ENCODE measurements around the gene EDC3. TPM values are rescaled to one million over a fixed set of nuclear protein-coding genes. Genes with fewer than 3 reads are reported as not detected.

EDC3 gene
- polyA plus RNA-seq, 2 of the 4 experiments (the other 2 are of a cell fraction): 23.2 to 24.1 TPM

- Histone ChIP-seq H3K9me3 (no peaks in the 10 kb centered on the region), H3K4me1 (no peaks in the 10 kb centered on the region), H3K4me3 (no peak overlapping the region), H3K27ac (no peak overlapping the region; a peak in 1 of 6 replicates), H3K4me2 (no peak overlapping the region)
- ATAC-seq: peak; percentile 75 to 85
- FAIRE-seq: no peak
- POLR2A ChIA-PET: no interaction called here
- CTCF ChIA-PET: interaction anchor here (0.6 to 23.2 kb wide), 37 partner anchors 8 to 318 kb away, joined by 3 to 701 read pairs (median 4); partner anchors contain the start of genes CLK3 and EDC3
- peak; percentile 80 to 88 for TF ChIP-seq RAD21 (conservative IDR thresholded peaks at IDR 0.05 in 1 of 2, IDR thresholded peaks at IDR 0.05 in 1 of 2)
- peak; percentile 74 for TF ChIP-seq SMC3 (IDR thresholded peaks at IDR 0.05)
- peak; percentile 72 for TF ChIP-seq CTCF (IDR thresholded peaks at IDR 0.05)
- TF ChIP-seq HMGXB4 (CRISPR knock-in tag; IDR thresholded peaks at IDR 0.05; ENCODE audit: borderline replicate concordance): no peak
- DNase-seq (ENCODE audit: low read depth in 1 of 2, low spot score in 1 of 2): peak; percentile 54 to 68
- 16% methylated on average over 5 of the region's 5 CpGs for WGBS (ENCODE audit: missing lambda C conversion rate)
Observed at GRCh38 chr15:74635228-74635627, 60.6 kb downstream of the EDC3 start.

GRCh38 chr15:74633781-74634180 is 62.0 kb downstream of the EDC3 start:
- Histone ChIP-seq H3K27ac (no peak overlapping the region), H3K9me3 (no peaks in the 10 kb centered on the region), H3K4me2 (no peak overlapping the region), H3K4me3 (no peak overlapping the region), H3K4me1 (no peaks in the 10 kb centered on the region)
- ATAC-seq (no peak), FAIRE-seq (no peak), DNase-seq (ENCODE audit: low read depth in 1 of 2, low spot score in 1 of 2) (no peak)
- 59% methylated on average over 2 of the region's 2 CpGs for WGBS (ENCODE audit: missing lambda C conversion rate)
- CTCF ChIA-PET: interaction anchor here (0.6 to 23.2 kb wide), 16 partner anchors 13 to 320 kb away, joined by 3 to 701 read pairs (median 8); partner anchors contain the start of genes CLK3, CYP1A1 and EDC3
- TF ChIP-seq FOSB (CRISPR knock-in tag; IDR thresholded peaks at IDR 0.05): no peak
- POLR2A ChIA-PET: no interaction called here

GRCh38 chr15:74632601-74633000 is 63.2 kb downstream of the EDC3 start:
- DNase-seq (ENCODE audit: low read depth in 1 of 2, low spot score in 1 of 2) (no peak), FAIRE-seq (no peak), ATAC-seq (no peak)
- Histone ChIP-seq H3K27ac (no peak overlapping the region), H3K9me3 (no peaks in the 10 kb centered on the region), H3K4me1 (no peaks in the 10 kb centered on the region), H3K4me3 (no peak overlapping the region), H3K4me2 (no peak overlapping the region)
- ChIA-PET POLR2A (no interaction called here), CTCF (interaction anchor here (0.6 to 23.2 kb wide), 30 partner anchors 8 to 493 kb away, joined by 3 to 701 read pairs (median 5); partner anchors contain the start of genes CLK3, CSK, CYP1A1 and CYP1A2)
- TF ChIP-seq, protein P1, sequence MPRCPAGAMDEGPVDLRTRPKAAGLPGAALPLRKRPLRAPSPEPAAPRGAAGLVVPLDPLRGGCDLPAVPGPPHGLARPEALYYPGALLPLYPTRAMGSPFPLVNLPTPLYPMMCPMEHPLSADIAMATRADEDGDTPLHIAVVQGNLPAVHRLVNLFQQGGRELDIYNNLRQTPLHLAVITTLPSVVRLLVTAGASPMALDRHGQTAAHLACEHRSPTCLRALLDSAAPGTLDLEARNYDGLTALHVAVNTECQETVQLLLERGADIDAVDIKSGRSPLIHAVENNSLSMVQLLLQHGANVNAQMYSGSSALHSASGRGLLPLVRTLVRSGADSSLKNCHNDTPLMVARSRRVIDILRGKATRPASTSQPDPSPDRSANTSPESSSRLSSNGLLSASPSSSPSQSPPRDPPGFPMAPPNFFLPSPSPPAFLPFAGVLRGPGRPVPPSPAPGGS (IDR thresholded peaks at IDR 0.05): no peak
- TF ChIP-seq CHD2 (IDR thresholded peaks at IDR 0.05; ENCODE audit: low read length, partially characterized antibody) (no peak), CTCF (IDR thresholded peaks at IDR 0.05) (no peak), FOSL2 (IDR thresholded peaks at IDR 0.05) (no peak), FOSL2 (CRISPR knock-in tag; IDR thresholded peaks at IDR 0.05) (no peak), POLR2A (IDR thresholded peaks at IDR 0.05; ENCODE audit: low read length) (no peak), POLR2AphosphoS2 (conservative IDR thresholded peaks at IDR 0.05; ENCODE audit: low read length) (no peak), HOXA7 (CRISPR knock-in tag; IDR thresholded peaks at IDR 0.05) (no peak), JUN (IDR thresholded peaks at IDR 0.05) (no peak), CEBPB (IDR thresholded peaks at IDR 0.05) (no peak), FOSB (CRISPR knock-in tag; IDR thresholded peaks at IDR 0.05) (no peak), PHF8 (IDR thresholded peaks at IDR 0.05; ENCODE audit: borderline replicate concordance, low read depth) (no peak), RARB (CRISPR knock-in tag; IDR thresholded peaks at IDR 0.05) (no peak), HOXB13 (CRISPR knock-in tag; IDR thresholded peaks at IDR 0.05; ENCODE audit: low read depth) (no peak), CHD4 (IDR thresholded peaks at IDR 0.05; ENCODE audit: borderline replicate concordance) (no peak), ZFP36 (IDR thresholded peaks at IDR 0.05; ENCODE audit: borderline replicate concordance, partially characterized antibody) (no peak), ATOH8 (CRISPR knock-in tag; IDR thresholded peaks at IDR 0.05; ENCODE audit: low read depth) (no peak)
- TF ChIP-seq, protein P2, sequence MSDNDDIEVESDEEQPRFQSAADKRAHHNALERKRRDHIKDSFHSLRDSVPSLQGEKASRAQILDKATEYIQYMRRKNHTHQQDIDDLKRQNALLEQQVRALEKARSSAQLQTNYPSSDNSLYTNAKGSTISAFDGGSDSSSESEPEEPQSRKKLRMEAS (IDR thresholded peaks at IDR 0.05): no peak
- 70% methylated on average over 7 of the region's 9 CpGs for WGBS (ENCODE audit: missing lambda C conversion rate)

Measured in A549 (cell line).